Stromal cell of bone marrow (primary cell): ENCODE measurements around the gene FNIP2.
"Not testable (repeated sequence)": the region's sequence is repeated elsewhere in the genome, so short reads cannot be mapped to it uniquely, and the experiment has no call there.

Source experiments
- DNase-seq: peaks from one replicate; pipeline ENCODE4 v3.0.0-alpha.2; 2012; ENCODE audit warnings: low read depth

FNIP2 gene

DNA sequence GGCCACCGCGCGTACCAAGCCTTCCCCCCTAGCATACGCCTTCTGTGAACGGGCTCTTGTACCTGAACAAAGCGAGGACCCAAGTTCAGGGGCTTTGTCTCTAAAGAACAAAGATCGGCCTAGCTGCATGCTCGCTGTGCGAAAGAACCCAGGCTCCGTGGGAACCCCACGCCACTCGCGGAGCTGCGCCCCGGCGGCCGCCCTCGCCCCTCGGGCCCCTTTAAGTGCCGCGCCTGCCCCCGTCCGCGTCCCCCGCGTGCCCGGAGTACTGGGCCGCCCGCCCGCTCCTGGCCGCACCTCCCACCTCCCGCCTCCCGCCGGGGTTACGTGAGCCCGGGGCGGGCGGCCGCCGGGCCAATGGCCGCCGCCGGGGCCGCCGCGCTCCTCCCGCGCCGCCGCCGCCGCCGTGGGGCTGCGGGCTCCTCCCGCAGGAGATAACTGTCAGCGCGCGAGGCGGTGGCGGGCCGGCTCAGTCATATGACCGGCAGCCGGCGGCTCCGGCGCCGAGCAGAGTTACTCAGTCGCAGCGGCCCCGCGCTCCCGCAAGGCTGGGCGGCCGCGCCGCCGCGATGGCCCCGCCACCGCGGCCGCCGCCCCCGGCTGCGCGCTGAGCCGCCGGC lies at the start of gene FNIP2:
Gene FNIP2, plus strand, starts transcription at position 472 of the 620 bp plus-strand sequence. CDS start 187 bp downstream, outside the sequence.
- DNase-seq: peak; percentile 67

DNA sequence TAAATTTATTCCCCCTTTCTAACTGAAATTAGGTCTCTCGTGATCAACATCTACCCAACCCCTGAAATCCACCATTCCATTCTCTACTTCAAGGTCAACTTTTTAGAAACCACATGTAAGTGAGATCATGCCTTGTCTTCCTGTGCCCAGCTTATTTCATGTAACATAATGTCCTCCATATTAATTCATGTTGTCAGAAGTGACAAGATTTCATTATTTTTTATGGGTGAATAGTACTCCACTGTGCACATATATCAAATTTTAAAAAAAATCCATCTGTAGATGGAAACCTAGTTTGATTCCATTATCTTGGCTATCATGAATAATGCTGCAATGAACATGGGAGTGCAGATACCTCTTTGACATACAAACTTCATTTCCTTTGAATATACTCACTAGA lies 47.1 kb upstream of the FNIP2 start:
- no peak for DNase-seq

DNA sequence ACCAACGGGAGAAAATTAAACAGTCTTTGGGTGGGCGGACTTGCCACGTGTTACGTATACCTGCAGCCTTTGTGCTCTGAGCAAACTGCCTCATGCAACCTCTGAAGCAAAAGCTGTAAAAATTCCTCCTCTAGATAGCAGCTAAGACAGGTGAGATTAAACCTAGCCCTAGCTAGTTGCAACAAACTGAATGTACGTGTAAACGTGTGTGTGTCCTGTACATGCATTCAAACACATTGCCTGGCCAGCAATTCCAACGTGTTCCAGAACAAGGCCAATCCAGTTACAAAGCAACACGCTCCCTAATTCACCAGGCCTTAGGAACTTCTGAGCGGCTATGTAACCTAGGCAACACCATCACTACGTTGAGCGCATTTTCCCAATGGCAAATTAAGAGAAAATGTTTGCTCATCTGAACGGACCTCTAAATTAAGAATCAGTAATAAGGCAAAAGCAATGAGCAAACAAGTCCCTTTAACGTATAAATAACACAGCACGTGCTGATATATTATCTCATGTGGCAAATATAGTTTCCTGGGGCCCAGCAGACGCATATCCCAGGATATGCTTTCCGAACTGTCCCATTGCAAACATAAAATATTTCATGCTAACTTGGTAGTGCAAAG lies 46.4 kb upstream of the FNIP2 start:
- peak; percentile 30 for DNase-seq

DNA sequence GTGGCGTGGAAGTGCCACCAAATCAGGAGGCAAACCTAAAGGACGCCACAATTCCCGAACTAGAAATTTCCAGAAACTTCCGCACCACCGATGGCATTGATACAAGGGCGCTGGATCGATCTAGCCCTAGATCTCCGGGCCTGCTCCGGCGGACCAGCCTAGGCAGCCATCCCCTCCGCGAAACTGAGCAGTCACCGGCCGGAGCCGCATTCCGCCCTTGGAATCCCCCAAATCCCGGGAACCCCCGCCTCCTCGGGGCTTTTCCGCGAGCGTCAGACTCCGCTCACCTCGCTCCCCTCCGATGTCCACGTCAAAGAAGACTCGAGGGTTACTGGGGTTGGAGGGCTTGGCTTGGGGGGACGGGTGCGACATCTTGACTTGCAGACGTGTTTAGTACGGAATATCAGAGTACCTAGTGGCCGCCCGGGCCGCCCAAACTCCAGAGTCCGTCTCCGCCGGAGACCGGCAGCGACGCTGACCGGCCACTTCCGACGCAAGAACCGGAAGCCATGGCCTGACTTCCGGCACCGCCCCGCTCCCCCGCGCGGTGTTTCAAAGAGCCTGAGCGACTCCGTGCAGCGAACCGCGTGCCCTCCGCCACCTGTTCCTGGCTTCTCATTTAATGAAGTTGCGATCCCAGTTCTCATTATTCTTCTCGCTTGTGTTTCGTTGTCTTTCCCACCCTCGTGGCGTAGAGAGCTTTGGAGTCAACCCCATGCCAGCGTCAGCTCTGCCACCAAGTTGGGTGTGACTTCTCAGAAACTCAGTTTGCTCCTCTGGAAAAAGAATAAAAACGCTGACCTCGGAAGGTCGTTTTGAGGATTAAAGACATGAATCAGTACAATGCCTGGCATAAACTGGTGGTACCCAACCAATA lies 45.7 kb upstream of the FNIP2 start, which contains the start of gene PPID:
Gene PPID, minus strand, starts transcription at position 480 of the 877 bp plus-strand sequence. Its CDS starts 108 bp downstream, at position 372.
- peak; percentile 47 for DNase-seq

DNA sequence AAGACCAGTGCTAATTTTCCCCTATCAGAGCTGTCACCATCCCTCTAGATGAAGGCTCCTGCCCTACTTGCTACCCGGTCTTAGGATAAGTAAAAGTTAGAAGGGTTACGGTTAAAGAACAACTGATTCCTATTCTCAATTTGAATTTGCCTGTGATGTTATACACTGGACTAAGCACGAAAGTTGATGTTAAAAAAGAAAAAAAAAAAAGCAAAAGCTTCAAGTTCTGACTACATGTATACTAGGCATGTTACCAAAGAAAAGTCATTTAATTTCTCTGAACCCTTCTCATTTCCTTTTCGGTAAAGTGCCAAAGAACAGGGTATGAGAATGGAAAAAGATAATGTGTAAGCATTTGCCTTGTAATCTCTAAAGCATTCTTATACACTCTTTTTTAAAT lies 44.2 kb upstream of the FNIP2 start:
- DNase-seq: no peak

DNA sequence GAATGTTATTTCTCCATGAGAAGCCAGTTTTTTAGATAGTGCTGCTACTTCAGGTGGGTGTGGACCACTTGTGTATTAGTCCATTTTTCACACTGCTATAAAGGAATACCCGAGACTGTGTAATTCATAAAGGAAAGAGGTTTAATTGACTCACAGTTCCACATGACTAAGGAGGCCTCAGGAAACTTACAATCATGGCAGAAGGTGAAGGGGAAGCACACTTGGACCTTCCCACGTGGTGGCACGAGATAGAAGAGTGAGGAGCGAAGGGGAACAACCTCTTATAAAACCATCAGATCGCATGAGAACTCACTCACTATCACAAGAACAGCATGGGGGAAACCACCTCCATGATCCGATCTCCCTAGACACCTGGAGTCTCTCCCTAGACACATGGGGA lies 42.2 kb upstream of the FNIP2 start:
- DNase-seq: no peak

DNA sequence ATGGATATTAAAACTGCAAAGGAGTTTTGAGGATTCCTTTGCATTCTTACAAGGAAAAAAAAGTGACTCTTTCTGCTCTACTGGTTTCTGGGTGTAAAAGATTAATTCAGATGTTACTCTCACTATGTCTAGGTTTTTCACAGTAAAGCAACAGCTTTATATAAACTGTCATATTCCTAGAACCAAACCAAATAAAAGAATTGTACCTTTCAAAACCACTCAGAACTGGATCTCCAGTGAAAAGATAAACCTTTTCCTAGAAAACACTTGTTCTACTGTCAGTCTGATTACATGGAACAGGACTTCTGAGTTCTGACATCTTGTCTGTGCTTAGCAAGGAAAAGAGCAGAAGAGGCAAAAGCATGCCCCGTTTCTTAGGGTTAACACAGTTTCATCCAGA lies 40.6 kb upstream of the FNIP2 start:
- DNase-seq: no peak

DNA sequence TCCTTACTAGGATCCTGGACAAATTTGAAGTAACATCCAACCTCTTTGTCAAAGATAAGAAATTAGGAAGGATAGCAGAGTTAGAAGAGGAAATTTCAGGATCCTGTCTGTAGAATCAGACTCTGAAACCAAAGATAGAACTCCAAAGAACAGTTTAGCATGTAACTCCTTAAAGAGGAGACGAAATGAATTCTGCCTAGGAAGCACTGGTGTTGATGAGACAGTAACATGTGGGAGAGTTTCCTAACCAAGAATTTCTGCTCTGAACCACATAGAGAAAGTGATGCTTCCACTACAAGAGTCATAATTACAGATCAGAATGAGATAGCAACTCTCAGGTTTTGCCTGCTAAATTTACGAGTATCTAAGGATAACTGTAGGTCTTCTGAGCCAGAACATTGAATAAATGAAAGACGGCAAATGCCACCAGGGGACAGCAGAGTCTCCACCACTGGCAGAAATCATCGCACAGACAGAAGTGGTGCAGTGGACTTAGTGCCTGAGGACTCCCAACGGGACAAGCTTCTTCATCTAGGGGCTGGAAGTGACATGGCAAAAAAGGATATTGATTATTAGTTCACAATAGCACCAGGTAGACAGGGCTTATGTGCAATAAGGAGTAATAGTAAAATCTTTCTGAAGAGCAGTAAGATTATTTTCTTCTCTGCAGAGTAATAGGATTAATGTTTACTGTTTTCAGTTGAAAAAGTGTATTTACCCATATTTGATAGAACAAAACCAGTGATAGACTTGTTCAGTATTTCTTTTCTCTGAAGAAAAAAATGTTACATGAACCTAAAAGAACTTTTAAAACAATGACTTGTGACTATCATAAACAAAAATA lies 38.9 kb upstream of the FNIP2 start:
- DNase-seq: peak; percentile 46

DNA sequence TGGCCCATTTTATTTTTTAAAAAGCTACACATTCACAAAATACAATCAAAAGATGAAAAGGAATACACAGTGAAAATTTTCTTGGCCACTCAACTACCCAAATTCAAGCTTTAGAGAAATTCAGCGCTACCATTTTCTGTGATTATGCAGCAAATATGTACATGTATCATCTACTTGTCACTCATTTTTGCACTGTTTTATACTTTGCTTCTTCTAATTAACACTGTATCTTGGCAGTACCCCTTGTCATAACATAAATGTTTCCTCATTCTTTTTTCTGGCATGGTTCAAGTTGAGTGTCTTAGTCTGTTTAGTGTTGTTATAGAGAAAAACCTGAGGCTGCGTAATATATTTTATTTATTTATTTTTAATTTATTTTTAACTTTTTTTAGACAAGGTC lies 30.0 kb upstream of the FNIP2 start:
- no peak for DNase-seq

DNA sequence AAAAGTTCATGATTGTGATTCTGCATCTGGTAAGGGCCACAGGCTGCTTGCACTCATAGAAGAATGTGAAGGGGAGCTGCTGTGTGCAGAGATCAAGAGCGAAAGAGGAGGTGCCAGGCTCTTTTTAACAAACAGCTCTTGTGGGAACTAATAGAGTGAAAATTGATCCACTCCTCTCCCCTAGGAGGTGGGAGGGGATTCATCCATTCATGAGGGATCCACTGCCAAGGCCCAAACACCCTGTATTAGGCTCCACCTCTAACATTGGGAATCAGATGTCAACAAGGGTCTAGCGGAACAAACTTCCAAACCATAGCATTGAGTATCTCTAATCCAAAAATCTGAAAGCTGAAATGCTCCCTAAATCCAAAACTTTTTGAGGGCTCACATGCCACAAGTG lies 29.2 kb upstream of the FNIP2 start:
- DNase-seq: no peak

DNA sequence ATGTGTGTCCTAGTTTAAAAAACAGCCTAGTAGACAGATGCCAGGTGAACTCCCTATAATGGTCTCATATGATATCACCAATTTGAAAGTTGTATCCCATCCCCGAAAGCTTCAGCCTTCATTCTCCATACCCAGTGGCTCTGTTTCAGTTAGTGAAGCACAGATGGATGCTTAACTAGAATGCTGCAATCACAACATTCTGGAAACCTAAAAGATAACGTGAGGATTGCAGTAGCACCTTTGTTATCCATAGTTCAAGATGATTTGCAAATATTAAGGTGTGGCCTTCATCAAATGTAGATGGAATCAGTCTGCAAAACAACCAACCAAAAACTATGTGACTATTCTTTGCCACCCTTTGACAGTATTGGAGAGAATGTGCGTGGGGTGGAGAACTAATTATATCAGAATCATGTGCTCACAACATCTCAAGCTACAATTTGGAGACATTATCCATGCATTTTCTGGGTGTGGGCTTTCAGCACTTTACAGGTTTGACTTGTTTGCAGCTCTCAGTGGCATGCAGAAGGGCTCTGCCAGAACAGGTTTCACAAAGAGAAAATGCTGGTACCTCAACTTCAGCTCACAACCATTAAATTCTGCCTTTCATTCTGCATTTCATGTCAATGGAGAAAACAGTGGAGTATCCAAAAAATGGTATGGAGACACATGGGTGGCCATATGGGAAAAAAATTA lies 27.4 kb upstream of the FNIP2 start:
- DNase-seq: no peak

DNA sequence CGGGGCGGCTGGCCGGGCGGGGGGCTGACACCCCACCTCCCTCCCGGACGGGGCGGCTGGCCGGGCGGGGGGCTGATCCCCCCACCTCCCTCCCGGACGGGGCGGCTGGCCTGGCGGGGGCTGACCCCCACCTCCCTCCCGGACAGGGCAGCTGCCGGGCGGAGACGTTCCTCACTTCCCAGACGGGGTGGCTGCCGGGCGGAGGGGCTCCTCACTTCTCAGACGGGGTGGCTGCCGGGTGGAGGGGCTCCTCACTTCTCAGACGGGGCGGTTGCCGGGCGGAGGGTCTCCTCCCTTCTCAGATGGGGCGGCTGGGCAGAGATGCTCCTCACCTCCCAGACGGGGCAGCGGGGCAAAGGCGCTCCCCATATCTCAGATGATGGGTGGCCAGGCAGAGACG lies 22.3 kb upstream of the FNIP2 start:
- not testable (repeated sequence) for DNase-seq

DNA sequence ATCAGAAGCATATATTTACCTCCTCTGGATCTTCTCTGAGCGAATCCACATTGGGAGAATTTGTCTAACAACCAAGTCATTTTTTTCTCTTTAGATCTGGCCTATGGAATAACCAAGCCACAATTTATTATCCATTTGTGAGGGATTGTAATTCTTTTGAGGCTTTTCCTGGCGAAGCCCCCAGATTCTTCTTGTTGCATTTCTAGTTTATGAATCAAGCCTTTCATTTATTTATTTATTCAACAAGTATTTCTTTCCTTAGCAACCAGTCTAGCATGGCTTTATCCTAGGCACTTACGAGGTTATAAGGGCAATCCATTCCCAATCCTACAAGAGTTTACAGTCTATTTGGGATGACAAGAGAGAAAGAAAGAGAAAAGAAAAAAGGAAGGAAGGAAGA lies 18.4 kb upstream of the FNIP2 start:
- peak; percentile 92 for DNase-seq

DNA sequence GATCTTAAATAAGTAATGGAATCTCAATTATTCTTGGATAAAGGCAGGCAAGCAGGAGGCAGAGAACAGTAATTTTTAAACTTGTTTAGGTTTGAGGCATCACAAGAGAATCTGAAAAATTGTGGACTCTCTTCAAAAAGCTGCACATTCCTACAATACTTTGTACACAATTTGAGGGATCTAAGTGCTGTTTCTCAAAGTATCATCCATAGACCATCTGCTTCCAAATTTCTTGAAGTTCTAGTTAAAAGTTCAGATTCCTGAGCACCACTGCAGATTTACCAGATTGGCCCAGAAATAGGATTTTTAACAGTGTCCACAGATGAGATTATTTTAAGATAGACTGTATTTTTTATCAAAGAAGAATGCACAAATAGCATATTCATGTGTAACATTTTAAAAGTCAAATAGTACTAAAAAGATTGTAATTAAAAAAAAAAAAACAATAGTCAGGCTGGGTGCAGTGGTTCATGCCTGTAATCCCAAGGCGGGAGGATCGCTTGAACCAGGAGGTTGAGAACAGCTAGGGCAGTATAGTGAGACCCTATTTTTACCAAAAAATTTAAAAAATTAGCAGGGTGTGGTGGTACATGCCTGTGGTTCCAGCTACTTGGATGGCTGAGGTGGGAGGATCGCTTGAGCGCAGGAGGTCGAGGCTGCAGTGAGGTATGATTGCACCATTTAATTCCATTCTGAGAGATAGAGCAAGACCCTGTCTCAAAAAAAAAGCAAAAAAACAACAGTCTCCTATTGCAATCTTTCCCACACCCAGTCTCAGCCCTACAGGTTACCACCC lies 14.2 kb upstream of the FNIP2 start:
- no peak for DNase-seq

DNA sequence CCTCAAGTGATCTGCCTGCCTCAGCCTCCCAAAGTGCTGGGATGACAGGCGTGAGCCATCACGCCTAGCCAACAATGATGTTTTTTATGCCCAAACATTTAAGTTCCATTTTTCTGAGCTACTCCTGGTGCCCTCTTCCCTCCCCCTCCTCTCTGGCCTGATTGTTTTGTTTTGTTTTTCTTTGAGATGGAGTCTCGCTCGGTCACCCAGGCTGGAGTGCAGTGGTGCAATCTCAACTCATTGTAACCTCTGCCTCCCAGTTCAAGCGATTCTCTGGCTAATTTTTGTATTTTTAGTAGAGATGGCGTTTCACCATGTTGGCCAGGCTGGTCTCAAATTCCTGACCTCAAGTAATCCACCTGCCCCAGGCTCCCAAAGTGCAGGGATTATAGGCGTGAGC lies 13.0 kb upstream of the FNIP2 start:
- DNase-seq: not testable (repeated sequence)

DNA sequence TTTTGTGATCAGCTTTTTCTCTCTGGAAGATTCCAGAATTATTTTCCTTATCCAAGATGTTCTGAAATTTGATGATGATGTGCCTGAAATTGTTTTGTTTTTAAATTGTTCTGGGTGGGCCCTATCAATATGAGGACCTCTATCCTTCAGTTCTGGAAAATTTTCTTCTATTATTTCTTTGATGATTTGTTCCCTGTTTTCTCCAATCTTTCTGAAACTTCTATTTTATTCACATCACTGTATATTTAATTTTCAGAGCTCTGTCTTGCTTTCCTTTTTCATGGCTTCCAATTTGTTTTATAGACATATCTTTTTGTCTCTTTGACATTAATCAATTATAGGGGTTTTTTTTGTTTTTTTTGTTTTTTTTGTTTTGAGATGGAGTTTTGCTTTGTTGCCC lies 12.2 kb upstream of the FNIP2 start:
- DNase-seq: no peak

DNA sequence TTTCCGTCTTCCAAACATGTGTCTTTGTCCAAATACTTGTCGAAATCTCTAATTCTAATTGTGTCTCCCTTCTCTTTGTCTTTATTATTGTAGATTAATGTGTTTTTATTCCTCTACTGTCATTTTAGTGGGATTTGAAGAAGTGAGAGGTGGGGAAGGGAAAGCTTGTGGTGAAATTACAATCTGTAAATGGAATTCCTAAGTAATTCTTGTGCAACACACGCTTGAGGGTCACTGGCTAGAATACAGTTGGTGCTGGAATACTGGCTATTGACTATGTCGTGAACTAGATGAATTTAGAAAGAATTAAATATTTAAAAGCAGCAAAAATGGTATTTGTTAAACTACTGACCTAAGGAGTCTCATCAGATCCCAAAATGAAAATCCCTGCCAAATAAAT lies 10.7 kb upstream of the FNIP2 start:
- DNase-seq: no peak

DNA sequence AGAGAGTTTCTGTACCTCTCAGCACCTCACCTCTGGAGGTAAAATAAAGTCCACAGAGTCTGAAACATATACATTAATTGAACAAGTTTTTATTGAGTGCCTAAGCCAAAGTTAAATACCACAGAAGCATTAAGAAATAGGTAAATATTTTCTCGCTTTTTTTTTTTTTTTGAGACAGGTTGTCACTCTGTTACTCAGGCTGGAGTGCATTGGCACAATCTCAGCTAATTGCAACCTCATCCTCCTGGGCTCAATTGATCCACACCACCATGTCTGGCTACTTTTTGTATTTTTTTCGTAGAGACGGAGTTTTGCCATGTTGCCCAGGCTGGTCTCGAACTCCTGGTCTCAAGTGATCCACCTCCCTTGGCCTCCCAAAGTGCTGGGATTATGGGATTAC lies 10.1 kb upstream of the FNIP2 start:
- no peak for DNase-seq

DNA sequence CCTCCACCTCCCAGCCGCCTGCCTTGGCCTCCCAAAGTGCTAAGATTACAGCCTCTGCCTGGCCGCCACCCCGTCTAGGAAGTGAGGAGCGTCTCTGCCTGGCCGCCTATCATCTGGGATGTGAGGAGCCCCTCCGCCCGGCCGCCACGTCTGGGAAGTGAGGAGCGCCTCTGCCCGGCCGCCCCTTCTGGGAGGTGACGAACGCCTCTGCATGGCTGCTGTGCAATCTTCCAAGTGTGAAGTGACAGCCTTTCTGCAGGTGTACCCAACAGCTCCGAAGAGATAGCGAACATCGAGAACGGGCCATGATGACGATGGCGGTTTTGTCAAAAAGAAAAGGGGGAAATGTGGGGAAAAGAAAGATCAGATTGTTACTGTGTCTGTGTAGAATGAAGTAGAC lies 9.3 kb upstream of the FNIP2 start:
- not testable (repeated sequence) for DNase-seq

DNA sequence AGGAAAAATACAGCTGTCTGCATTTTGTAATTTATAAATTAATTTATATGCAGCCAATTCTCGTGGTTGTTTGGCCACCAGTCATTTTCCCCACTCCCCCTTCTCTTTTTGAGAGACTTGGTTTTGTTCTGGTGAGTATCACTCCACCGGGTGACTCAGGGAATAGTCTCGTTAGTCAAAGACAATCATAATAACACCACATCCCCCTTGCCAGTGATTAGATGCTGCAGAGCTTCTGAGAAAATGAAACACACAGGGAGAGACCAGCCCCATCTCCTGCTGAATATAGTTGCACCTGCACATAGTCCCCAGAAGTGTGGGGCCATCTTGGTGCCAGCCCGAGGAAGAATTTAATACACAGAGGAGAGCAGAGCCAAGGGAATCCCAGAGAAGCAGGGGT lies 8.0 kb upstream of the FNIP2 start:
- no peak for DNase-seq

DNA sequence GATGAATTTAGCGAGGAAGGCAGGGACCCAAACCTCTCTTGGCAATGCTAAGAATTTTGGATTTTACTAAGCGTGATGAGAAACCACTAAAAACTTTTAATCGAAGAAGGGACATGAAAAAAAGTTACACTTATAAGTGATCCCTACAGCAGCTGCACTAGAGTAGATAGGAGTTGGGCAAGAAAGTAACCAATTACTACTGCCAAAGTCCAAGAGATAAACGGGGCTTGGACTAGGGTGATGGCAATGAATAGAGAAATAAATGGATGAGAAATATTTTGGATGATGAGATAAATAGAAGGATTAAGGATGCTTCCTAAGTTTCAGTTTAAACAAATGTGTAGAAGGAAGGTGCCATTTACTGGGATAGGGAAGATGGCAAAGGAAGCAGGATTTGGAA lies 6.3 kb upstream of the FNIP2 start:
- no peak for DNase-seq
